Limb (tissue), 2 donors: ENCODE results near the gene ATXN10.
"Not testable (repeated sequence)": the region's sequence is repeated elsewhere in the genome, so short reads cannot be mapped to it uniquely, and the experiment has no call there.

Experiments used
- DNase-seq, 2 donors: peaks; one replicate each; pipeline ENCODE4 v3.0.0-alpha.2; 2016; ENCODE audit errors: extremely low spot score in 2 of 2

ATXN10 gene

GRCh38 chr22:45678961-45679912 is 7.6 kb downstream of the ATXN10 start:
- no peak for DNase-seq

- no peak for DNase-seq
Observed at GRCh38 chr22:45680932-45681700, 9.5 kb downstream of the ATXN10 start.

GRCh38 chr22:45682064-45682463 is 10.4 kb downstream of the ATXN10 start:
- DNase-seq: no peak

- not testable (repeated sequence) for DNase-seq
Observed at GRCh38 chr22:45682773-45683172, 11.1 kb downstream of the ATXN10 start.

- DNase-seq: no peak
Observed at GRCh38 chr22:45683248-45683647, 11.6 kb downstream of the ATXN10 start.

GRCh38 chr22:45683680-45684079 is 12.0 kb downstream of the ATXN10 start:
- no peak for DNase-seq

GRCh38 chr22:45684169-45684568 is 12.5 kb downstream of the ATXN10 start:
- DNase-seq: no peak

GRCh38 chr22:45684752-45685574 is 13.3 kb downstream of the ATXN10 start:
- DNase-seq: no peak

GRCh38 chr22:45686004-45686403 is 14.4 kb downstream of the ATXN10 start:
- no peak for DNase-seq

- no peak for DNase-seq
Observed at GRCh38 chr22:45686836-45687235, 15.2 kb downstream of the ATXN10 start.

- no peak for DNase-seq
Observed at GRCh38 chr22:45688600-45689080, 17.0 kb downstream of the ATXN10 start.

GRCh38 chr22:45689211-45689610 is 17.6 kb downstream of the ATXN10 start:
- no peak for DNase-seq

- DNase-seq: no peak
Observed at GRCh38 chr22:45690008-45690407, 18.4 kb downstream of the ATXN10 start.

GRCh38 chr22:45692549-45692948 is 20.9 kb downstream of the ATXN10 start:
- DNase-seq: no peak

GRCh38 chr22:45693835-45694234 is 22.2 kb downstream of the ATXN10 start:
- DNase-seq: no peak

GRCh38 chr22:45696227-45696626 is 24.6 kb downstream of the ATXN10 start:
- no peak for DNase-seq

GRCh38 chr22:45698094-45698493 is 26.5 kb downstream of the ATXN10 start:
- no peak for DNase-seq

GRCh38 chr22:45702981-45703380 is 31.3 kb downstream of the ATXN10 start:
- no peak for DNase-seq

- DNase-seq: no peak
Observed at GRCh38 chr22:45703758-45704157, 32.1 kb downstream of the ATXN10 start.

GRCh38 chr22:45704648-45705047 is 33.0 kb downstream of the ATXN10 start:
- DNase-seq: no peak

GRCh38 chr22:45707605-45708004 is 36.0 kb downstream of the ATXN10 start:
- DNase-seq: no peak
